GM19025 (cell line): ENCODE data around the gene LIMS1.
A peak's percentile ranks its signal among the peaks of the same experiment; 100 is the strongest.
"Not testable (repeated sequence)": the region's sequence is repeated elsewhere in the genome, so short reads cannot be mapped to it uniquely, and the experiment has no call there.

Experiments
- ATAC-seq: cut with Tn5 transposase; IDR thresholded peaks from one replicate; pipeline ENCODE4 v1.9.1; 2021; ENCODE audit warnings: mild to moderate bottlenecking, low read depth, moderate library complexity; ENCODE audit not compliant: unreplicated experiment

The LIMS1 gene

DNA sequence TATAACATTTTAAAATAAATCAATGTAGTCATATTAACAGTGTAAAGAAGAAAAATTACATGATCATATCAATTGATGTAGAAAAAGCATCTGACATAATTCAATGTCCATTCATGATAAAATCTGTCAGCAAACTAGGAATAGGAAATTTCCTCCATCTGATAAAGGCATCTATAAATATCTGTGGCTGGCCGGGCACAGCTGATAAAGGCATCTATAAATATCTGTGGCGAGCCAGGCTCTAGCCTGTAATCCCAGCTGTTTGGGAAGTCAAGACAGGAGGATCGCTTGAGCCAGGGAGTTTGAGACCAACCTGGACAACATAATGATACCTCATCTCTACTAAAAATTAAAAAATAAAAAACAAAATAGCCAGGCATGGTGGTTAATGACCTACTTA is 166.9 kb downstream of the LIMS1 start:
- no peak for ATAC-seq

DNA sequence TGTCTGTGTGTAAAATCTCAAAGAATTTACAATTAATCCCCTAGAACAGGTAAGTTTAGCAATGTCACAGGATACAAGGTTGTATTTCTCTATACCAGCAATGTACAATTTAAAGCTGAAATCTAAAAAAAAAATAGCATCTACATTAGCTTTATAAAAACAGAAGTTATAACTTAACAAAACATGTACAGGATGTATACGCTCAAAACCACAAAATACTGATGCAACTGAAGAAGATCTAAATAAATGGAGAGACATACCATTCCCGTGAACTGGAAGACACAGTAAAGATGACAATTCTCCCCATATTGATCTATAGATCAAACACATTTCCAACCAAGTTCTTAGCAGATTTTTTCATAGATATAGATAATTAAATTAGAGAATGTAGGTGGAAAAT is 167.5 kb downstream of the LIMS1 start:
- ATAC-seq = no peak

DNA sequence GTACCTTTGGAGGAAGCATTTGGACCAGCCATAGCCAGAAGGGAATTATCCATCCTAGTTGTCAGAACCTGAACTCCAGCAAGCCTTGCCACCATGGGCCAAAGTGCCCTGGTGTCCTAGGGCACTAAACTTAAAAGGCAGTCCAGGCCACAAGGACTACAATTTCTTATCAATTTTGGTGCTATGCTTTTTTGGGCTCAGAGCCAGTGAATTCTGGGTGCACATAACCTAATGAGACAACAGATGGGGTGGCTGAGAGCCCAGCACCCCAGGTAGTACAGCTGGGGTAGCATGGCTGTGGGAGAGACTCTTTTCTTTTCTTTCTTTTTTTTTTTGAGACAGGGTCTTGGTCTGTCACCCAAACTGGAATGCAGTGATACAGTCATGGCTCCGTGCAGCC is 170.6 kb downstream of the LIMS1 start:
- no peak for ATAC-seq

DNA sequence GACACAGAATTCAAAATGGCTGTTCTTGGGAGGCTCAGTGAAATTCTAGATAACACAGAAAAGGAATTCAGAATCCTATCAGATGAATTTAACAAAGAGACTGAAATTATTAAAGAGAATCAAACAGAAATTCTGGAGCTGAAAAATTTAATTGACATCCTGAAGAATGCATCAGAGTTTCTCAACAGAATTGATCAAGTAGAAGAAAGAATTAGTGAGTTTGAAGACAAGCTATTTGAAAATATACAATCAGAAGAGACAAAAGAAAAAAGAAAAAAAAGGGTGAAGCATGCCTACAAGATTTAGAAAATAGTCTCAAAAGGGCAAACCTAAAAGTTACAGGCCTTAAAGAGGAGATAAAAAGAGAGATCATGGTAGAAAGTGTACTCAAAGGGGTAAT is 173.0 kb downstream of the LIMS1 start:
- no peak for ATAC-seq

DNA sequence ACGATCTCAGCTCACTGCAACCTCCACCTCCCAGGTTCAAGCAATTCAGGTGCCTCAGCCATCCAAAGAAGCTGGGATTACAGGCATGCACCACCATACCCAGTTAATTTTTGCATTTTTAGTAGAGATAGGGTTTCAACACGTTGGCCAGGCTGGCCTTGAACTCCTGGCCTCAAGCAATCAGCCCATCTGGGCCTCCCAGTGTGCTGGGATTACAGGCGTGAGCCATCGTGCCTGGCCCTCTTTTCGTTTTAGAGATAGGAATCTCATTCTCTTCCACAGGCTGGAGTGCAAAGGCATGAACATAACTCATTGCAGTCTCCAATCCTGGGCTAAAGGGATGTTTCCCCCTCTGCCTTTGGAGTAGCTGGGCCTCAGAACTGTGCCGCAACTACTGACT is 182.7 kb downstream of the LIMS1 start:
- not testable (repeated sequence) for ATAC-seq

DNA sequence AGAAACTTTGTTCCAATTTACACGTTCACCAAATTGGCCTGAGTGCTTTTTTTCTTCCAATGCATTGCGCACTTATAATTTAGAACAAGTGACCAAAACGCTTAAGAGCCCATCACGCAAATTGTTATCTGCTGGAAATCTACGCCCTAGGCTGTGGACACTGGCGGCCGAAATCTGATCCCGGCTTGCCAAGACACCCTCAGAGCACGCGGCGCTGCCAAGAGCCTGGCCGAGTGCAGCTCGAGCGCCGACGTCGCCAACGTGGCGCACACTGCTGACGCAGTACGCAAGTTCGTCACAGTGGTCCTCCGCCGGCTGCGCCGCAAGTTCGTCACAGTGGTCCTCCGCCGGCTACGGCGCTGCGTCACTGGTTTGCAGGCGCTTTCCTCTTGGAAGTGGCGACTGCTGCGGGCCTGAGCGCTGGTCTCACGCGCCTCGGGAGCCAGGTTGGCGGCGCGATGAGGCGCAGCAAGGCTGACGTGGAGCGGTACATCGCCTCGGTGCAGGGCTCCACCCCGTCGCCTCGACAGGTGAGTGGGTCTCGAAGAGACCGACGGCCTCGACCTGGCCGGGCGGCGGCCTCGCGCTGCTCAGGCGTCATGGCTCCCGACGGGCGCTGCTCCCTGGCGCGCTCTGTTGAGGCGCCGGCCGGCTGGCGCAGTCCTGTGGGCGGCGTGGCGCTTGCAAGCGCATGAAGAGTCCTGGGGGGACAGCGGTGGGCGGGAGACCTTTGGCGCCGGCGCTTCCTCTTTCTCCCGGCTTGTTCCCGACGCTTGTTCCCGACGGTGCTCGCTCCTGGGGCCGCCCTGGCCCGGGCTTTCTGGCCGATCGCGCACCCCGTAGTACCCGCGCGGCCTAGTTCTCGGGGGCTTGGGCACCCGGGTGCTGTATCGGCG is 185.1 kb downstream of the LIMS1 start, which contains the start of gene RANBP2:
TSS of gene RANBP2 (plus strand) at position 334 of the 896 bp plus-strand sequence. CDS start at position 459, 125 bp downstream.
- peak; percentile 99 for ATAC-seq

DNA sequence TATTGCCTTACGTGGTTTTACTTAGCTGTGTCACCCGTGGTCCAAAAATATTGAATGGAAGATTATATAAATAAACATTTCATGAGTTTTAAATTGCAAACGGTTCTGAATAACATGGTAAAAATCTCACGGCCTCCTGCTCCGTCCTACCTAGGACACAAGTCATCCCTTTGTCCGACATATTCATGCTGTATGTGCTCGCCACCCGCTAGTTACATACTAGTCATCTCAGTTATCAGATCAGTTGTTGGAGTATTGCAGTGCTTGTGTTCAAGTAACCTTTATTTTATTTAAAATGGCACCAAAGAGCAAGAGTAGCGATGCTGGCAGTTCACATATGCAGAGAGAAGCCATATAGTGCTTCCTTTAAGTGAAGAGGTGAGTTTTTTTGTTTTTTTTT is 191.8 kb downstream of the LIMS1 start:
- ATAC-seq = not testable (repeated sequence)

DNA sequence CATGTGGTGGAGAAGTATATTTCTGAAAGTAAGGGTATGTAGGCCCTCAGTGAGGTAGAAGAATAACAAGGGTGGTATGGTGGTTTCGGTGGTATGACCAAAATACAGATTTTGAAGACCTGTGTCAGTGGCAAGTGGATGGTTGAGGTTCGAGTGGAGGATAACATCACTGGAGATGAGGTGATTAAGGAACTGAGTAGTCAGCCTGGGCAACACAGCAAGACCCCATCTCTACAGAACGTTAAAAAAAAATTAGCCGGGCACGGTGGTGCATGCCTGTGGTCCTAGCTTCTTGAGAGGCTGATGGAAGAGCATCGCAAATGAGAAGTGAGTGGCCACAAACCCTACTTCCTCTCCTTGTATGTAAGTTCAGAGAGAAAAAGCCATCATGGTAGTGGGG is 200.4 kb downstream of the LIMS1 start:
- ATAC-seq = not testable (repeated sequence)
